ENCODE results near the gene USP10.

USP10 gene

DNA sequence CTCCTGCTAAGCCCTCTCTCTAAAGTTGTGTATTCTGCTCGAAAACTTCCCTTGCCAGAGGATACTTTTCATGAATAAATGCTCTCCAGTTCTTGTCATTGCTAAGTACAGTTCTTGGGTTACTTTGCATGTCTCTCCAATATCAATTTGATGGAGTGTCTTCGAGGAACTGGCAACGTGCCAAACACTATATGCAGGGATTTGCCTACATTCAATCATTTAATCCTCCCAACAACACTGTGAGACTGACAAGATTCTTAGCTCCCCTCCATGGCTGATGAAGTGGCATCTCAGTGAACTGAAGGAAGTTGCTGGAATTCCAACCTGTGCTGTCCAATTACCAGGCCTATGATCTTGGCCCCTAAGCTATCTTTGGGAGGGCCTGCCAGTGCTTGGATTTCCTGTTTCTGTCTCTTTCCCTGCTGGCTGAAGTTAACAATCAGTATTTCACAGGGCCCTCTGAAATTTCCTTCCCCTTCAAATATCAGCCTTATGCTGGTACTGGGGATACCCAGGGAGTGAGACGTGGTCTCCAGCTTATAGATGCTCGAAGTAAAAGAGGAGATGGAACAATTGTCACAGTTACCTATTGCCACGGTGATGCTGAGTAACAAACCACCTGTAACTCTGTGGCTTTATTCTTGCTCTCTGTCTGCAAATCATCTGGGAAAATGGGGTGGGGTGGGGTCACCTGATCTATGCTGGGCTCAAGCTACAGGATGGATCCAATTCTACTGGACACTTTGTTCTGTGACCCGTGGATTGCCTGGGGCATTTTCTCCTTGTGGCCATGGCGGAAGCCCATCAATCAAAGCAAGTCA, 100.6 kb downstream of the USP10 start:
- no peak for DNase-seq

GRCh38 chr16:84803146-84803545, 103.3 kb downstream of the USP10 start:
- DNase-seq = no peak

DNA sequence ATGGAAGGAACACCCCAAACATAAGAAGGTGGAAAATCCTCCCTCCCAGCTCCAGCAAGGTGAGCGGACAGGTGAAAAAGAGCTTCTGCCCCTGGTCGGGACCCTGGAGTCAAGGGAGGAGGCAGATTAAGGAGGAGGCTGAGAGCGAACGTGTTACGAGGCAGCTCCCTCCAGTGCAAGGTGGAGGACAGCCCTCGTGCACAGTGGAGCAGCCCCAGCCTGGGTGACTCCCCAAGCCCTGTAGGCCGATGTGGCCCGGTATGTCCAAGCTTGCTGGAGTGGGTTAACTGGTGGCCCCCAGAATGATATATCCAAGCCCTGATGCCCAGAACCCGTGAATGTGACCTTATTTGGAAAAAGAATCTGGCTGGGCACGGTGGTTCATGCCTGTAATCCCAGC, 104.5 kb downstream of the USP10 start:
- no peak for DNase-seq

DNA sequence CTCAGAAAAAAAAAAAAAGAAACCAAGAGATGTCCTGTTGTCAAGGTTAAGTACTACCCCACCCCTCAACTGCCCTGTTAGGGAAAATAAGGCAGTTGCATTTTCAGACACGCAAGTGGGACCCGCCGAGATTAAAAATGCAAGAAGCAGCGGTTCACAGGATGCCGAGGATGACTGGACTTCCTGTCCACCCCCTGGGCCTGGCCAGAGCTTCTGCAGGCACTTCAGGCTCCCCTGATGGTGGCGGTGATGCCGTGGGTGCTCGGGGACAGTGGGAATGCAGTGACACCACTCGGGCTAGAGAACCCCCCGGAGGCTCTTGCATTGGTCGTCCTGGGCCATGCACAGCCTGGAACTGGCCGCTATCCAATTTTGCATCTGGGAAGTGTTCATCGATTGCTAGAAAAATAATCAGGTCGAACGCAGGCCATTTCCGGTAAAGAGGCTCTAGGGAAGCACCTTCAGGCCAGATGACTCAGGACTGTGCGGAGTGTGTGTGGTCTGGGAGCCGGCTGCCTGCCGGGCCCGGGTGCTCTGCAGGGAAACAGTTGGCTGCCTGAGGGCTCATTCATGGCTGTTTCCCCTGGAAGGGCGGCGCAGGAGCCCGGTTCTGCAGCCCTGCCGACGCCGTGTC, 106.6 kb downstream of the USP10 start:
- DNase-seq = no peak

GRCh38 chr16:84806890-84807258, 107.1 kb downstream of the USP10 start:
- DNase-seq = no peak

GRCh38 chr16:84807776-84808175, 108.0 kb downstream of the USP10 start:
- no peak for DNase-seq

DNA sequence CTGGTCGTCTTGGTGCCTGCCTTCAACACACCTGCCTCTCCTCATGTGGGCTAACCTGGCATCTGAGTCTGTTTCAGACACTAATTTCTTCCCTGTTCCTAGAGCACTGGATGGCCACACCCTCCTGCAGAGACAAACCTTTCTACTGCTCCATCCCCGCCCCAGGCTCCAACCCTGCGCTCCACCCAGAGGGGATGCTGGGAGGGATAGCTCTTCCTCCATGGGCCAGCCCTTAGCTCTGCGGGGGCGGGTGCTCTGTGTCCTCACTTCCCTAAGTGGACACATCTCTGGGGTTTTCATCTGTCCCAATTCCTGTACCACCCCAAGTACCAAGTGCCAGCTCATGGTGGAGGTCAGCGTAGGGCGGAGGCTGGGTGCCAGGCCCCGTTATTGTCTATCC, 109.0 kb downstream of the USP10 start:
- DNase-seq = no peak

- no peak for DNase-seq
Observed at GRCh38 chr16:84810518-84811273, 110.9 kb downstream of the USP10 start.

DNA sequence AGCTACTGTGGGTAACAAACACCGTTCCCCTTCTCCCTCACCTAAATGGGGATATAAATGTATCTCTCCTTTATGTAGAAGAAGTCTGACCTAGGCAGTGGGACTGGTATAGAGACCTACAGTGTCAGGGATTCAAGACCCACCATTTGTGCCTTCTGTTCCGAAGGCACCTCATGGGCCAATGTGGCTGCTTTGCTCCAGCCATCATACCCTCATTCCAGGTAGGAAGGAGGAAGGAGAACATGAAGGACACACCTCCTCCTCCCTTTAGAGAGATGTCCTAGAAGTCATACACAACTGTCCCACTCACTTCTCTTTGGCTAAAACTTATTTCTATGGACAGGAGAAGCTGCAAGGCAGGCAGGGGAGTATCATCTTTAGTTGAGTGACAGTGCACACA, 111.7 kb downstream of the USP10 start:
- DNase-seq = no peak

DNA sequence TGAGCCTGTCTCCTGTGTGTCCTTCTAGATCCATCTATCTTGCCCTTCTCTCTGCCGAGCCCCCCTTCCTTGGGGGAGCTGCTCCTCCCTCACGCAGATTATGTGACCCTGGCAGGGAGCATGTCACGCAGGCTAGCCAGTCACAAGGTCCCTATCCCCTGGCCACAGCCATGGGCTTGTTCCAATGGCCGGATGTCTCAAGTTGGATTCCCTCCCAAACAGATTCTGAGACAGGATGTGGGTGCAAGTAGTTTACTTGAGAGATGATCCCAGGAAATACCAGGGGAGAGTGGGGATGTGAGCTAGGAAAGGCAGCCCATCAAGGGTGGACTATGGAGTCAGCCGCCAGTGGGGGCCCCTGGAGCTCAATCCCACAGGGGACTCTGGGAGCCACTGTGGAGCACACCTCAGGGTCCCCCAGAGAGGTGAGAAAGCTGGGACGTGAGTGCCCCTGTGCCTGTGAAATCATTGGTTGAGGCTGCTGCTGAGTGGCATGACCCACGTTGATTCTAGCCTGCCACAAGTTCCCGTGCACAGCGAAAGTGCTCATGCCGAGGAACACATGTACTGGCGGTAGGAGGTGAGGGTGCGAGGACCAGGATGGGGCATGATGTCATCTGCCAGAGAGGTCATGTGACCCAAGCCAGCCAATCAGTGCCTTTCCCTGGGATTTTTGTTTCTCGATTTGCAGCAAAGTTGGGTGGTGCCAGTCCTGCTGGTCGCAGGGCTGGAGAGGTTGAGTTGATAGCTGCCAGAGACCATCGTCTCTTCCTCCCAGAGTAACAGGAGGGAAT, 113.5 kb downstream of the USP10 start:
- DNase-seq = no peak

- DNase-seq = no peak
Observed at GRCh38 chr16:84815462-84815861, 115.7 kb downstream of the USP10 start.

GRCh38 chr16:84816023-84816422, 116.2 kb downstream of the USP10 start:
- DNase-seq = no peak

GRCh38 chr16:84816485-84816884, 116.7 kb downstream of the USP10 start:
- DNase-seq = no peak

GRCh38 chr16:84817206-84817605, 117.4 kb downstream of the USP10 start:
- no peak for DNase-seq

DNA sequence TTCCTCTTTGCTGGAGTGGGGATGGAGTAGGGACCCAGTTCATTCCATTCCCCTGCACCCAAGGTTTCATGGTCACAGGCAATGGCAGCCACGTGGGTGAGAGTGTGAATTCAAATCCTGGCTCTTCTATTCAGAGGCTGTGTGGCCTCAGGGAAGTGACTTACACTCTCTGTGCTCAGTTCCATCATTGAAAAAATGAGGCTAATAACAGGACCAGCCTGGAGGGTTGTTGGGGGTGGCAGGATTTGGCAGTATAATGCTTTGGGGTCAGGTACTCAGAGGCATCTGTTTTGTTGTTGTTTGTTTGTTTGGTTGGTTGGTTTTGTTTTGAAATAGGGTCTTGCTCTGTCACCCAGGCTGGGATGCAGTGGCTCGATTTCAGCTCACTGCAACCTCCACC, 117.8 kb downstream of the USP10 start:
- DNase-seq = no peak

DNA sequence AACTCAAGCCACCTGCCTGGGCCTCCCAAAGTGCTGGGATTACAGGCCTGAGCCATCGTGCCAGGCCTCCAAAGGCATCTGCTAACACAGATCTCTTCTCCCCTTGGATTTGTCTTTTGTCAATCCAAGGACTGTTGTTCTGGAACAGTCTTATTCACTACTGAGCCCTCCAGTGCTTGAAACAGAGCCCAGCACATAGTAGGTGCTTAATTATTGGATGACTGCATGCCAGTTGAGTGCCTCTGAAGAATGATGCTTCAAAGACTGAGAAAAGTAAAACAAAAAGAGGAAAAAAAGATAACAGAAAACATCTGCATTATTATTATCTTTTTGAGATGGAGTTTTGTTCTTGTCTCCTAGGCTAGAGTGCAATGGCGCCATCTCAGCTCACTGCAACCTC, 118.3 kb downstream of the USP10 start:
- DNase-seq = no peak

DNA sequence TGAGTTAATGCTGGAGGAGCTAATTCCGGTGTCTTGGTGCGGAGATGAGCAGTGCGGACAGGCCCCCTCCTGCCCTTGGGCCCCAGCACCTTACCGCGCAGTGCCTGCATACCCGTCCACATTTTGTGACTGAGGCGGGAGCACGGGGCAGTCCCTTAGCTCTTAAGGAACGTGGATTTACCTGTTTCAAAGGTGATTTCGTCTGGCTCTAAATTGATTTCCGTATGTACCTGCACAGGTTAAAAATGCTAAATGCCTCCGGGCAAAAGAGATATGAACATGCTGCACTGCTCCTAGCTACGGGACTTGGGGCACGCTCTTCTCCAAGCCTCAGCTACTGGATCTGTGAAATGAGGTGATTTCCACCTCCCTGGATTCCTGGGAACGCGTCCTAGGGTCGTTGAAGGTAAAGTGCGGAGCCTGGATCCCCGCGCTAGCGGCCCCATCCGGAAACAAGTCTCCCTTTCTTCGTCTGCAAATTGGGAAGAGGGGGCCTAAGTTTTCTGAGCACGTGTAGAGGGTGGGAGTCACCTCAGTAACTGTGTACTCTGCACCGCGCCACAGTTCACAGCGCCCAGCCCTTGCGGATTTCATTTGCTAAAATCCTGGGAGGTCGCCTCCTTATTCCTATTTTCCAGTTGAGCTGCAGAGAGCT, 119.3 kb downstream of the USP10 start:
- no peak for DNase-seq

GRCh38 chr16:84819644-84820304, 120.0 kb downstream of the USP10 start, which contains the start of gene CRISPLD2:
Gene CRISPLD2, plus strand, starts transcription at chr16:84819985. Its CDS starts 18,511 bp downstream, at chr16:84838496.
- DNase-seq = peak; percentile 85

DNA sequence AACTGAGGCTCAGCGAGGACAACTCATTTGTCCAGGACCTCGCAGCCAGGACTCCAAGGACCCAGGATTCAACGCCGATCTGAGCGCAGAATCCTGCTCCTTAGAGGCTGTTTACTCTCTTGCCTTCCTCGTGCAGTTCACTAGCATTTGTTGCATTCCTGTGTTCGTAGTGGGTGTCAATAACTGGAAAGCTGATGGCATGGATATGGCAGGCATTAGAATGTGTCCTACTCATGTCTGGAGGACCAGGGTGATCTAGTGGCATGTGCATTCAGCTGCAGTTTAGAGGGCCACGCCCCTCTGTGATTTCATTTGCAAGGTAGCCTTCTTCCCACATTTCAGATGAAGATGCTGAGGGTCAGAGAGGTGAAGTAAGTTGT, 120.5 kb downstream of the USP10 start:
- DNase-seq = no peak

DNA sequence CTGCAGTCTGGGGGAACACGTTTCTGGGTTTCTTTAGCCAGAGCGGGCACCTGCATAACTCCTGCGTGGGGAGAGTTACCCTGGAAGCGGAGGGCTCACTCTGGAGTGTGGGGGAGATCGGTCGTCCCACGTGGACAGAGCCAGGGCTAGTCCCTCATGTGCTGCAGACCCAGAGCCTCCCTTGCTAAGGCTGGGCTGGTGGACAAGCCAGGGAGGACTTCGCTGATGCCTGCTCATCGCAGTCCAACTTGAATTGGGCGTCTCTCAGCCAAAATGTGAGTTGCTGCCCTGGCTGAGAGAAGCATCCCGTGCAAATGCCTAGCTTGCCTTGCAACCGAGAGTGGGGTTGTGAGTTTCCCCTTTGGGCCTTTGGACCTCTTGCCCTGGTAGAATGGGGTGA, 121.0 kb downstream of the USP10 start:
- DNase-seq = no peak

GRCh38 chr16:84821179-84821578, 121.4 kb downstream of the USP10 start:
- no peak for DNase-seq
